ENCODE measurements around the gene PGGT1B.
A peak's percentile ranks its signal among the peaks of the same experiment; 100 is the strongest.

PGGT1B gene

GRCh38 chr5:115229606-115230005 lies 33.1 kb downstream of the PGGT1B start:
- H3K4me3 ChIP-seq (ENCODE audit: low read depth, low read length), result no peak overlapping the region
- no peak for DNase-seq (ENCODE audit: low read depth, low spot score)
- TF ChIP-seq CTCF (IDR thresholded peaks at IDR 0.05; ENCODE audit: insufficient read depth, low read length, missing control alignments), result no peak
- POLR2A ChIA-PET, result no interaction called here
- CTCF ChIA-PET, result no interaction called here

GRCh38 chr5:115227281-115227680 lies 35.4 kb downstream of the PGGT1B start:
- H3K4me3 ChIP-seq (ENCODE audit: low read depth, low read length), result no peak overlapping the region
- no peak for TF ChIP-seq CTCF (IDR thresholded peaks at IDR 0.05; ENCODE audit: insufficient read depth, low read length, missing control alignments)
- ChIA-PET POLR2A (no interaction called here), CTCF (no interaction called here)
- no peak for DNase-seq (ENCODE audit: low read depth, low spot score)

- no peak for TF ChIP-seq CTCF (IDR thresholded peaks at IDR 0.05; ENCODE audit: insufficient read depth, low read length, missing control alignments)
- POLR2A ChIA-PET, result no interaction called here
- CTCF ChIA-PET, result no interaction called here
- no peak overlapping the region for H3K4me3 ChIP-seq (ENCODE audit: low read depth, low read length)
- DNase-seq (ENCODE audit: low read depth, low spot score), result peak; percentile 2
Measured at GRCh38 chr5:115214541-115214940, 48.1 kb downstream of the PGGT1B start.

GRCh38 chr5:115209279-115209678 lies 53.4 kb downstream of the PGGT1B start:
- no peak for DNase-seq (ENCODE audit: low read depth, low spot score)
- TF ChIP-seq CTCF (IDR thresholded peaks at IDR 0.05; ENCODE audit: insufficient read depth, low read length, missing control alignments), result no peak
- H3K4me3 ChIP-seq (ENCODE audit: low read depth, low read length), result no peak overlapping the region
- POLR2A ChIA-PET, result no interaction called here
- CTCF ChIA-PET, result no interaction called here

DNA sequence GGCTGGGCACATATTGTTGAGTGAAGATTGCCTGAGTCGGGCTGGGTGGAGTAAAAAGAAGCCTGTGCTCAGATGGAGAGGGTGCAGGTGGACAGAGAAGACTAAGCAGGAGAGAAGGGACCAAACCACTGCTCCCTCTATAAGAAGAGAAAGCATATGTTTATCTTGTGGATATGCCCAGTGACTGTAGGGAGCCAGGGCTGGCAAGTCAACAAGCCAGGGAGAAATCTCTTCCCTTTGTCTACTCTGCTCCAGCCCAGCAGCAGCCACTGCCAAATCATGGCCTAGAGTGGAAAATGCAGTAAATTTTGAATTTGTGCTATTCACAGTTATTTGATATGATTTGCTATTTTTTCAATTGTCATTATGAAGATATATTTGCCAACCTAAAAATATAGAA lies 59.7 kb downstream of the PGGT1B start:
- no peak for TF ChIP-seq CTCF (IDR thresholded peaks at IDR 0.05; ENCODE audit: insufficient read depth, low read length, missing control alignments)
- POLR2A ChIA-PET, result no interaction called here
- no peak for DNase-seq (ENCODE audit: low read depth, low spot score)
- no peak overlapping the region for H3K4me3 ChIP-seq (ENCODE audit: low read depth, low read length)
- CTCF ChIA-PET, result no interaction called here

DNA sequence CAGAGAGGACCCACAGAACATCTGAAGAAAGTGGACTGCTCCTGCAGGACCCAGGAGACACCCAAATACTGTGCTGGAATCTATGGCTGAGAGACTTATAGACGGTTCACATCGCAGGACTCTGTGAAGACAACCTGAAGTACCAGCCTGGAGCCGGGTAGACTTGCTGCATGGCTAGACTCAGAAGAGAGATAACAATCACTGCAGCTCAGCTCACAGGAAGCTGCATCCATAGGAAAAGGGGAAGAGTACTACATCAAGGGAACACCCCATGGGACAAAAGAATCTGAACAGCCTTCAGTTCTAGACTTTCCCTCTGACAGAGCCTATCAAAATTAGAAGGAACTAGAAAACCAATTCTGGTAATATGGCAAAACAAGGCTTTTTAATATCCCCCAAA lies 66.5 kb downstream of the PGGT1B start:
- no peak for DNase-seq (ENCODE audit: low read depth, low spot score)
- ChIA-PET POLR2A (no interaction called here), CTCF (no interaction called here)
- no peak for TF ChIP-seq CTCF (IDR thresholded peaks at IDR 0.05; ENCODE audit: insufficient read depth, low read length, missing control alignments)
- no peak overlapping the region for H3K4me3 ChIP-seq (ENCODE audit: low read depth, low read length)

Data from AG04449 (cell line).